HEK293T (cell line): ENCODE measurements around the gene CCDC34.

ENCODE experiments used
- ARNT ChIP-seq: fragments of 450-650 bp; IDR thresholded peaks from 2 replicates; pipeline ENCODE4 v1.6.1; 2017; ENCODE audit warnings: mild to moderate bottlenecking
- BHLHE40 ChIP-seq: fragments of 450-650 bp; IDR thresholded peaks from 2 replicates; pipeline ENCODE4 v1.6.1; 2016; ENCODE audit warnings: mild to moderate bottlenecking, moderate library complexity, borderline replicate concordance
- CTBP1 ChIP-seq: fragments of 450-650 bp; IDR thresholded peaks from 2 replicates; pipeline ENCODE4 v1.6.1; 2016; ENCODE audit warnings: borderline replicate concordance
- ELF4 ChIP-seq: fragments of 450-650 bp; IDR thresholded peaks from 2 replicates; pipeline ENCODE4 v1.6.1; 2017; ENCODE audit warnings: antibody characterized with exemption
- FOXK2 ChIP-seq: fragments of 450-650 bp; IDR thresholded peaks from 2 replicates; pipeline ENCODE4 v1.6.1; 2016; ENCODE audit warnings: mild to moderate bottlenecking
- FOXM1 ChIP-seq: fragments of 450-650 bp; IDR thresholded peaks from 2 replicates; pipeline ENCODE4 v1.6.1; 2017; ENCODE audit warnings: mild to moderate bottlenecking, borderline replicate concordance
- HDGF ChIP-seq: fragments of 450-650 bp; IDR thresholded peaks from 2 replicates; pipeline ENCODE4 v1.6.1; 2017; ENCODE audit warnings: antibody characterized with exemption, borderline replicate concordance
- L3MBTL2 ChIP-seq: fragments of 450-650 bp; conservative IDR thresholded peaks from 2 replicates; pipeline ENCODE4 v1.6.1; 2016; ENCODE audit warnings: mild to moderate bottlenecking
- LEF1 ChIP-seq: fragments of 450-650 bp; IDR thresholded peaks from 2 replicates; pipeline ENCODE4 v1.6.1; 2017; ENCODE audit warnings: mild to moderate bottlenecking, borderline replicate concordance
- NFRKB ChIP-seq: fragments of 450-650 bp; IDR thresholded peaks from 2 replicates; pipeline ENCODE4 v1.6.1; 2016; ENCODE audit warnings: mild to moderate bottlenecking, moderate library complexity
- SP1 ChIP-seq: fragments of 450-650 bp; IDR thresholded peaks from 2 replicates; pipeline ENCODE4 v1.6.1; 2017
- SUZ12 ChIP-seq: fragments of 450-650 bp; IDR thresholded peaks from 2 replicates; pipeline ENCODE4 v1.6.1; 2016; ENCODE audit warnings: mild to moderate bottlenecking
- TARDBP ChIP-seq: fragments of 450-650 bp; IDR thresholded peaks from 2 replicates; pipeline ENCODE4 v1.6.1; 2016
- ZNF384 ChIP-seq: fragments of 450-650 bp; IDR thresholded peaks from 2 replicates; pipeline ENCODE4 v1.6.1; 2016

DNA sequence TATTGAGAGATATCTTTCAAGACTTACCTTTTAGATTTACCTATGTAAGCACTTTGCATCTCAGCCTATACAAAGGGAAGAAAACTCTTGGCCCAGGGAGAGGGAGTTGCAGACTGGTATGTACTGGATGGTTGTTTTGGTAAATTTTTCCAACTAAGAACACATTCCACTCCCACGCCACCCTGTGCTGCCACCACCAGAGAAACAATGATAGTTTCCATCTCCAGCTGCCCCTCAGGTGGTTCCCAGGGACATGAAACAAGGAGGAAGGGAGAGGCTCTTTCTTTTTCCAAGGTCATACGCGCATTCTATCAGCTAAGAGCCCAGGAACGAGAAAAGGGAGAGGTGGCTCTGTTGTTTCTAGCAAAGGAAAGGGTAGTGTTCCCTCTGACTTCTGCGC, 34.4 kb downstream of the CCDC34 start:
- TF ChIP-seq L3MBTL2 (no peak), FOXM1 (no peak), BHLHE40 (no peak), ARNT (no peak), SP1 (no peak), FOXK2 (no peak), SUZ12 (no peak), TARDBP (no peak), NFRKB (no peak), ELF4 (no peak), CTBP1 (no peak), LEF1 (no peak), HDGF (no peak), ZNF384 (no peak)
